Activated naive CD4-positive, alpha-beta T cell treated with anti-CD3 and anti-CD28 coated beads, Interleukin-2, amount 50 U/mL, for 16 hours (primary cell): Measurements from ENCODE around the gene CERS2.

Source experiments
- DNase-seq: peaks from one replicate; pipeline ENCODE4 v3.0.0-alpha.2; 2020

CERS2 gene

GRCh38 chr1:150997126-150997872 lies 22.7 kb upstream of the CERS2 start:
- no peak for DNase-seq

GRCh38 chr1:150995896-150996295 lies 21.3 kb upstream of the CERS2 start:
- no peak for DNase-seq

- no peak for DNase-seq
Measured at GRCh38 chr1:150995460-150995859, 20.8 kb upstream of the CERS2 start.

GRCh38 chr1:150994248-150994647 lies 19.6 kb upstream of the CERS2 start:
- no peak for DNase-seq

- DNase-seq = no peak
Measured at GRCh38 chr1:150992626-150993025, 18.0 kb upstream of the CERS2 start.

- DNase-seq = no peak
Measured at GRCh38 chr1:150987924-150988323, 13.3 kb upstream of the CERS2 start.

- DNase-seq = no peak
Measured at GRCh38 chr1:150985179-150985825, 10.7 kb upstream of the CERS2 start.

- DNase-seq = no peak
Measured at GRCh38 chr1:150981805-150982712, 7.4 kb upstream of the CERS2 start, which contains the start of gene ANXA9. TSS of gene ANXA9 (plus strand) at chr1:150982292. CDS start at chr1:150983106, 814 bp downstream.

- no peak for DNase-seq
Measured at GRCh38 chr1:150981177-150981804, 6.7 kb upstream of the CERS2 start.

- peak; percentile 87 for DNase-seq
Measured at GRCh38 chr1:150979092-150980056, 4.7 kb upstream of the CERS2 start.

GRCh38 chr1:150976879-150977694 lies 2.5 kb upstream of the CERS2 start:
- DNase-seq = peak; percentile 64

- no peak for DNase-seq
Measured at GRCh38 chr1:150976401-150976821, 1.8 kb upstream of the CERS2 start.

- peak; percentile 44 for DNase-seq
Measured at GRCh38 chr1:150973836-150974579, 627 bp downstream of the CERS2 start.

- DNase-seq = peak; percentile 24
Measured at GRCh38 chr1:150973258-150973835, 1.3 kb downstream of the CERS2 start.

- no peak for DNase-seq
Measured at GRCh38 chr1:150972417-150972940, 2.2 kb downstream of the CERS2 start.

- DNase-seq = peak; percentile 22
Measured at GRCh38 chr1:150971583-150972416, 2.8 kb downstream of the CERS2 start.

- no peak for DNase-seq
Measured at GRCh38 chr1:150970808-150971582, 3.6 kb downstream of the CERS2 start.
